Measurements from ENCODE around the gene SELENOP. TPM values are rescaled to one million over a fixed set of nuclear protein-coding genes. Genes with fewer than 3 reads are reported as not detected.

Gene SELENOP, protein sequence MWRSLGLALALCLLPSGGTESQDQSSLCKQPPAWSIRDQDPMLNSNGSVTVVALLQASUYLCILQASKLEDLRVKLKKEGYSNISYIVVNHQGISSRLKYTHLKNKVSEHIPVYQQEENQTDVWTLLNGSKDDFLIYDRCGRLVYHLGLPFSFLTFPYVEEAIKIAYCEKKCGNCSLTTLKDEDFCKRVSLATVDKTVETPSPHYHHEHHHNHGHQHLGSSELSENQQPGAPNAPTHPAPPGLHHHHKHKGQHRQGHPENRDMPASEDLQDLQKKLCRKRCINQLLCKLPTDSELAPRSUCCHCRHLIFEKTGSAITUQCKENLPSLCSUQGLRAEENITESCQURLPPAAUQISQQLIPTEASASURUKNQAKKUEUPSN
- 100 to 1,000 TPM; 305 to 398 TPM for total RNA-seq
- polyA plus RNA-seq (ENCODE audit: insufficient read length in 2 of 2) = 10 to 100 TPM; 71.7 to 92.7 TPM
- long read RNA-seq, donor 1, transcript SELENOP-214 (5 exons, 2,243 nt) = major isoform, 52 of 65 reads
- long read RNA-seq, donor 1, transcript SELENOP-202 (3 exons, 799 nt) = minor isoform, 6 of 65 reads
- long read RNA-seq, donor 1, partial matches to known transcripts = 5 of 65 reads
- long read RNA-seq, donor 1, other reads (novel, unspliced or antisense) = 0 of 65 reads
- long read RNA-seq, donor 2, transcript SELENOP-214 (5 exons, 2,243 nt) = major isoform, 11 of 15 reads
- long read RNA-seq, donor 2, partial matches to known transcripts = 0 of 15 reads
- long read RNA-seq, donor 2, other reads (novel, unspliced or antisense) = 0 of 15 reads
- long read RNA-seq, donor 3, transcript SELENOP-214 (5 exons, 2,243 nt) = major isoform, 32 of 34 reads
- long read RNA-seq, donor 3, partial matches to known transcripts = 0 of 34 reads
- long read RNA-seq, donor 3, other reads (novel, unspliced or antisense) = 0 of 34 reads
- long read RNA-seq, donor 4, full-length matches to known transcripts = 439 of 517 reads
- long read RNA-seq, donor 4, partial matches to known transcripts = 55 of 517 reads
- long read RNA-seq, donor 4, other reads (novel, unspliced or antisense) = 23 of 517 reads

DNA sequence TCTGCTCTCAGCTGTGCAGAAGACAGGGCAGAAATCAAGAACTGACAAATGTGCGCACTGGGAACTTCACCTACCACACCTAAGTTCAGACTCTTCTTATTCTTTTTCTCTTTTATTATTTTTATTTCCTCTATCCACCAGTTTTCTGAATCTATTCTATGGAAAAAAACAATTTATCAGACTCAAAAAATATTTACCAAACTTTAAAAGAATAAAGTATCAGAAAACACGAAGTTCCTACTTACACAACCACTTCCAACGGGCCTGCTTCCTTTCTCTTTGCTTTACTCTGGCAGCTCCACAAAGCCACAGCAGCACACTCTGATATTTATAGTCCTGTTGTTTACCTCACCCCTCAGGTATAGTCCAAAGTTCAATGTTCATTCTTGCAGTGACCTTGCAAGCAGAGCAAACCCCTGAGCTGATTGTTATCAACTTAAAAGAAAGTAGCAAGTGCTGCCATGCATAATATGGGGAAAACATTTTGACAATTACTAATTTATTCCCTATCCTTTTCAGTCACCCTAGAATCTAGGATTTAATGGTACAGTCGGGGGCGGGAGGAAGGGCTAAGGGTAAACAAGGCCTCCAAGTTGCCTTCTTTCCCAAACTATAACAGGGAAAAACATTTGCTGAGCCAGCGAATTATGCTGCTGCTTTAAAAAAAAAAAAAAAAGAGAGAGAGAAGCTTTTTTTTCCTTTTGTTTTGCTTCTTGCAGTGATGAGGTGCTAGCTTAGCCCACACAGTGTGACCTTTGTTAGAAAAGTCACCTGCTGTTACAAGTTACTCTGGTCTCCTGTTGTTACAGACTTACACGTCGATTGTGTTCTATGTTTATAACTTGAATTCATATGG, at the start of gene SELENOP:
TSS of gene SELENOP (minus strand) at position 302 of the 856 bp plus-strand sequence. CDS start 3,539 bp downstream, outside the sequence.
- Histone ChIP-seq H3K4me1 (ENCODE audit: control insufficient read depth, insufficient read depth, low read length) (peaks cover 4% of the 10 kb centered on the region), H3K27ac (ENCODE audit: low read depth, low read length) (peak within 1 kb of the TSS; percentile 90), H3K36me3 (ENCODE audit: control insufficient read depth, insufficient read depth, low read length) (no peaks in the 10 kb centered on the region), H3K4me3 (ENCODE audit: low read depth, low read length) (peak within 1 kb of the TSS; percentile 51), H3K9me3 (ENCODE audit: control insufficient read depth, insufficient read depth, low read length) (no peaks in the 10 kb centered on the region), H3K27me3 (ENCODE audit: control insufficient read depth, insufficient read depth, low read length) (no peaks in the 10 kb centered on the region)
- WGBS (ENCODE audit: insufficient coverage) = 30% methylated on average over 4 of the region's 8 CpGs
- peak; percentile 13 to 82 (median 52) for DNase-seq (ENCODE audit: low read depth in 4 of 6, low spot score in 6 of 6)

DNA sequence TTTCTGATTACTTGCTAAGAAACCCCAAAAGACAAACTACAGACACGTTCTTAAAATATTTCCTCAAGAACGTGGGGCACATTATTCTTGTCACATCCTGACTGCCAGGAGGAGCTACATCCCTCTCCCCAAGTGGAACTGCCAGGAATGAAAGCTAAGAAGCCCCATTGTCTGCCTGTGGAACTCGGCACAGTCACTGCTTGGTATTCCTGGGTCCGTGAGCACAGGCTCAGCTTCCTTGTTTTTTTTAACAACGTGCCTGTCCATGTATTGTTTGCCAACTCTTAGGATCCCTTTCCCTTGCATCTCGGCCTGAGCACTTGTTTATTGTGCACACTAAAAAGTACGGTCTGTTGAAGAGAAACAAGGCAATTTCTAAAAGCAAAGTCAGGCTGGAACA, 47.0 kb upstream of the SELENOP start:
- Histone ChIP-seq H3K27me3 (ENCODE audit: control insufficient read depth, insufficient read depth, low read length) (no peaks in the 10 kb centered on the region), H3K4me1 (ENCODE audit: control insufficient read depth, insufficient read depth, low read length) (peaks cover 4% of the 10 kb centered on the region), H3K9me3 (ENCODE audit: control insufficient read depth, insufficient read depth, low read length) (no peaks in the 10 kb centered on the region), H3K27ac (ENCODE audit: low read depth, low read length) (peak overlapping the region; percentile 55), H3K36me3 (ENCODE audit: control insufficient read depth, insufficient read depth, low read length) (no peaks in the 10 kb centered on the region), H3K4me3 (ENCODE audit: low read depth, low read length) (no peak overlapping the region)
- 4% methylated on average over 6 of the region's 7 CpGs for WGBS (ENCODE audit: insufficient coverage)
- peak in 2 of 6 donors; percentile 34 to 56 for DNase-seq (ENCODE audit: low read depth in 4 of 6, low spot score in 6 of 6)

DNA sequence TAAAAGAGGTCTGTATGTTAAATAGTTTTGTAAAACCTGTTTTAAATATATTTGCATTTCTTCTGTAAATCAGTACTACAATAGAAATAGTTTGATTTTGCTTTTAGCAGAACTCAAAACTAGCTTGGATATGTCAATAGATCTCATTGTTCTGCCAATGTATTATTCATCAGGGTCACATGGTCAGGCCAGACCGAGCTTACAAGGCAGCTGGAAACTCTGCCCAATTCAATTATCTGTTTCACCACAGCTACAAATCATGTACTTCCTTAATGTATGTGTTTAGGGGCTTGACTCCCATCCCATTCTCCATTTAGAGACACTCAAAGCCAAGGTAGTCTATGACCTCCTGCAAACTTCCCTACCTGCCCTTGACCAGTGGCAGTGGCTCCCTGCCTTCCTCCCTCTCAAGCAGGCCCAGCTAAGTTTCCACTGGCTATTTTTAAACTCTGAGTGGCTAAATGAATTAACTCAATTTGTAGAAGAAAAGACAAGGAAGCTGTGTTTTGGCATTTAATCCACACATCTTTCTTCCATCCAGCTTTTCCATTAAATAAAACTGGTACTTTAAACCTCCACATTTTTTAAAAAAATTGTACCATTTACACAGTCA, 46.4 kb upstream of the SELENOP start:
- peak in 1 of 6 donors; percentile 32 for DNase-seq (ENCODE audit: low read depth in 4 of 6, low spot score in 6 of 6)
- Histone ChIP-seq H3K4me1 (ENCODE audit: control insufficient read depth, insufficient read depth, low read length) (peaks cover 4% of the 10 kb centered on the region), H3K9me3 (ENCODE audit: control insufficient read depth, insufficient read depth, low read length) (no peaks in the 10 kb centered on the region), H3K27ac (ENCODE audit: low read depth, low read length) (peak overlapping the region; percentile 36), H3K36me3 (ENCODE audit: control insufficient read depth, insufficient read depth, low read length) (no peaks in the 10 kb centered on the region), H3K27me3 (ENCODE audit: control insufficient read depth, insufficient read depth, low read length) (no peaks in the 10 kb centered on the region), H3K4me3 (ENCODE audit: low read depth, low read length) (no peak overlapping the region)
- WGBS (ENCODE audit: insufficient coverage) = no CpG with 5 or more reads among the region's 1 CpG

DNA sequence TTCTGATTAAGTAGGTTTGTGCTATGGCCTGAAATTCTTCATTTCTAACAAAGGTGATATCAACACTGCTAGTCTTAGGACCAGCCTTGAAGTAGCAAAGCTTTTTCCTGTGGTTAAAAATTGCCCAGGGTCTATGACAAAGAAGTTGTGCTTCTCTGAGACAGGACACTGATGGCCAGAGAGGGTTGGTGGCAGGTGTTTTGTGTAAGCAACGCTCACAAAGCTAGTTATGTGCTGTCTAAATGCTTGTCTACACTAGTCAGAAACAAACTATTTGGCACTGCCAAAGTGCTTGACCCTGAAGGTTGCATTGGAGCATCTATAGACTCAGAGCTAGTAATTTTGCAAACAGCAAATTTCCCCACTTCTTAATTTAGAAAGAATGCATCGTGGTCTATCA, 44.1 kb upstream of the SELENOP start:
- Histone ChIP-seq H3K9me3 (ENCODE audit: control insufficient read depth, insufficient read depth, low read length) (no peaks in the 10 kb centered on the region), H3K27me3 (ENCODE audit: control insufficient read depth, insufficient read depth, low read length) (no peaks in the 10 kb centered on the region), H3K4me3 (ENCODE audit: low read depth, low read length) (no peak overlapping the region), H3K36me3 (ENCODE audit: control insufficient read depth, insufficient read depth, low read length) (no peaks in the 10 kb centered on the region), H3K27ac (ENCODE audit: low read depth, low read length) (no peak overlapping the region), H3K4me1 (ENCODE audit: control insufficient read depth, insufficient read depth, low read length) (peaks cover 4% of the 10 kb centered on the region)
- no CpG with 5 or more reads among the region's 2 CpGs for WGBS (ENCODE audit: insufficient coverage)
- no peak for DNase-seq (ENCODE audit: low read depth in 4 of 6, low spot score in 6 of 6)

DNA sequence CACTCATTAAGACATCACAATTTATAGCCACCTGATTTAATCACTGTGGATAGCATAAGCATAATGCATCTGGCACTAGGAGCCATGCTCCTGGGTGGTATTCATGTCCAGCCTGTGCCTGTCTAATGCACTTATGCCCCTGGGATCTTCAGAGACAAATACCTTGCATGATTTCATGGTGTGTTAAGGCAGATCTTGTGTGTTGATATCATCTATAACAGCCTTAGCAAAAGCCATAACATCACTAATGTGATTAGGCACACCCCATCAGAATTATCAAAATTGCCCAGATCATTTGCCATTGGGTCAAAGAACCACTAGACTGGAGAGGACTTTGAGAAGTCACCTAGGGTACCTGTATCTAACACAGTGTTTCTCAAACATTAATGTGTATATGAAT, 43.7 kb upstream of the SELENOP start:
- H3K9me3 ChIP-seq (ENCODE audit: control insufficient read depth, insufficient read depth, low read length) = no peaks in the 10 kb centered on the region
- no peak for DNase-seq (ENCODE audit: low read depth in 4 of 6, low spot score in 6 of 6)
- peaks cover 4% of the 10 kb centered on the region for H3K4me1 ChIP-seq (ENCODE audit: control insufficient read depth, insufficient read depth, low read length)
- H3K27ac ChIP-seq (ENCODE audit: low read depth, low read length) = no peak overlapping the region
- H3K4me3 ChIP-seq (ENCODE audit: low read depth, low read length) = no peak overlapping the region
- no peaks in the 10 kb centered on the region for H3K27me3 ChIP-seq (ENCODE audit: control insufficient read depth, insufficient read depth, low read length)
- H3K36me3 ChIP-seq (ENCODE audit: control insufficient read depth, insufficient read depth, low read length) = no peaks in the 10 kb centered on the region

DNA sequence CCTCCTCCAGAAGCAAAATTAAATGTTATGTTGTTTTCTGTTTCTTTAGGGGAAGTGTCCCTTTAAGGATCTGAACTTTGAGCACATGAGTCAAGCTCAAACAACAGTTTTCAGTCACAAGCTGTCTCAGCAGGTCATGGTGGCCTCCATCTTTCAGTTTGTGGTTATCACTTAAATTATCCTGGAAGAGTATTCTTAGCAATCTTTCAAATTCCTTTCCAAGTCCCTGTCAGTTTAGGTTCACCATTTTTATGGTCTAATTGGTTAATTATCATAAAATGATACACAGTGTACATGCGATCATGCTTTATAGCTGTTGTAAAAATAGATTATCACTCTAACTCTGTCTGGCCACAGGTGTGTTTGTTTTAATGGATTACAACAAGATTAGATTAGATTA, 43.1 kb upstream of the SELENOP start:
- Histone ChIP-seq H3K27ac (ENCODE audit: low read depth, low read length) (no peak overlapping the region), H3K4me3 (ENCODE audit: low read depth, low read length) (no peak overlapping the region), H3K36me3 (ENCODE audit: control insufficient read depth, insufficient read depth, low read length) (no peaks in the 10 kb centered on the region), H3K27me3 (ENCODE audit: control insufficient read depth, insufficient read depth, low read length) (no peaks in the 10 kb centered on the region), H3K4me1 (ENCODE audit: control insufficient read depth, insufficient read depth, low read length) (peaks cover 4% of the 10 kb centered on the region), H3K9me3 (ENCODE audit: control insufficient read depth, insufficient read depth, low read length) (no peaks in the 10 kb centered on the region)
- WGBS (ENCODE audit: insufficient coverage) = no CpG with 5 or more reads among the region's 1 CpG
- no peak for DNase-seq (ENCODE audit: low read depth in 4 of 6, low spot score in 6 of 6)

DNA sequence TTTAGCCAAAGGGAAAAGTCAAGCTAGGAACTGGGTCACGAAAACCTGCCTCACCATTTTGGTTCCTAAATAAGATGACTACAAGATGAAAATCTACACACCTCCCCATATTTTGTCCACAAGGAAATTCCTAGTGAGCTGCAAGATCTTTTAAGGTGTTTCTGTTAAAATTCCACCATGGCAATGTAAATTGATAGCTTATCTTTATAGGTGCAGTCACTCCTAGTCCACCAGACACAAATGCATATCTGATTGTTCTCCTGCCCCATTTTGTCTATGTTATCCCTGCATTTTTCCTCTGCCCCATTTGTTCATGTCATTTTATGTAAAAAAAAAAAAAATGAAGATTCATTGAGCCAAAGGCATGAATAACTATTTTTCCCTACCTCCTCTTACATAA, 41.1 kb upstream of the SELENOP start:
- H3K27me3 ChIP-seq (ENCODE audit: control insufficient read depth, insufficient read depth, low read length) = no peaks in the 10 kb centered on the region
- H3K27ac ChIP-seq (ENCODE audit: low read depth, low read length) = no peak overlapping the region
- no CpG with 5 or more reads among the region's 1 CpG for WGBS (ENCODE audit: insufficient coverage)
- no peaks in the 10 kb centered on the region for H3K36me3 ChIP-seq (ENCODE audit: control insufficient read depth, insufficient read depth, low read length)
- no peaks in the 10 kb centered on the region for H3K4me1 ChIP-seq (ENCODE audit: control insufficient read depth, insufficient read depth, low read length)
- no peaks in the 10 kb centered on the region for H3K9me3 ChIP-seq (ENCODE audit: control insufficient read depth, insufficient read depth, low read length)
- DNase-seq (ENCODE audit: low read depth in 4 of 6, low spot score in 6 of 6) = no peak
- H3K4me3 ChIP-seq (ENCODE audit: low read depth, low read length) = no peak overlapping the region

DNA sequence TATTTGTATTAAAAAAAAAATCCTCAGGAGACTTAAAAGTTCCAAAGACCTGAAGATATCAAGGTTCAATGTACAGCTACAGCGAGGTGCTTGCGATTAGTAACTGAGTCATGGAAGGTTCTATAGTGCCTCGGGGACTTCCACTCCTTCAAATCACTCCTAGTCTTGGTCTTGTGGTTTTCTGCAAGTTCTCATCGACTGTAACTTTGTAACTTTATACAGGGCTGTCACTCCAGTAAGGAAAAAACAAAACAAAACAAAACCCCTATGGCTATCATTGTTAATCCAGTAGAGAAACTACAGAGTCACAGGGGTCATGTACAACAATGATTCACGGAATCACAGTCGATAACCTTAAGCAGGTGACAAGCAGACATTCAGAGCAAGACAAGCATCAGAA, 39.8 kb upstream of the SELENOP start:
- WGBS (ENCODE audit: insufficient coverage) = 88% methylated on average over 4 of the region's 6 CpGs
- H3K27ac ChIP-seq (ENCODE audit: low read depth, low read length) = no peak overlapping the region

DNA sequence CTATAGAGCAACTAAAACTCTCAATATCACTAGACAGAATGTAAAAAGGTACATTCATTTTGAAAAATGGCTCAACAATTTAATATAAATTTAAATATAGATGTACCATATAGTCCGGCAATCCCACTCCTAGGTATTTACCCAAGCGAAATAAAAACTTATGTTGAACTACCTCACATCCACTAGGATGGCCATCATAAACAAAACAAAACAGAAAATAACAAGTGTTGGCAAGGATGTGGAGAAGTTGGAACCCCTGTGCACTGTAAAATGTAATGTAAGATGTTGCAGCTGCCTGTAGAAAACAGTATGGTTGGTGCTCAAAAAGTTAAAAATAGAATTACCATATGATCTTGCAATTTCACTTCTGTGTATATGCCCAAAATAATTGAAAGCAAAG, 36.9 kb upstream of the SELENOP start:
- Histone ChIP-seq H3K9me3 (ENCODE audit: control insufficient read depth, insufficient read depth, low read length) (no peaks in the 10 kb centered on the region), H3K4me1 (ENCODE audit: control insufficient read depth, insufficient read depth, low read length) (no peaks in the 10 kb centered on the region), H3K4me3 (ENCODE audit: low read depth, low read length) (no peak overlapping the region), H3K36me3 (ENCODE audit: control insufficient read depth, insufficient read depth, low read length) (no peaks in the 10 kb centered on the region), H3K27ac (ENCODE audit: low read depth, low read length) (no peak overlapping the region), H3K27me3 (ENCODE audit: control insufficient read depth, insufficient read depth, low read length) (no peaks in the 10 kb centered on the region)
- DNase-seq (ENCODE audit: low read depth in 4 of 6, low spot score in 6 of 6) = no peak
- WGBS (ENCODE audit: insufficient coverage) = no CpG with 5 or more reads among the region's 2 CpGs

More for the DNA sequence above, 39.8 kb upstream of the SELENOP start:
- Histone ChIP-seq H3K36me3 (ENCODE audit: control insufficient read depth, insufficient read depth, low read length) (no peaks in the 10 kb centered on the region), H3K27me3 (ENCODE audit: control insufficient read depth, insufficient read depth, low read length) (no peaks in the 10 kb centered on the region), H3K9me3 (ENCODE audit: control insufficient read depth, insufficient read depth, low read length) (no peaks in the 10 kb centered on the region), H3K4me3 (ENCODE audit: low read depth, low read length) (no peak overlapping the region), H3K4me1 (ENCODE audit: control insufficient read depth, insufficient read depth, low read length) (no peaks in the 10 kb centered on the region)
- no peak for DNase-seq (ENCODE audit: low read depth in 4 of 6, low spot score in 6 of 6)
